Activated T-cell treated with anti-CD3 and anti-CD28 coated beads for 48 hours (primary cell): ENCODE data around the gene MAGI1.
"Not testable (repeated sequence)": the region's sequence is repeated elsewhere in the genome, so short reads cannot be mapped to it uniquely, and the experiment has no call there.

Experiments used
- DNase-seq: peaks from one replicate; pipeline ENCODE4 v3.0.0-alpha.2; 2020; ENCODE audit warnings: low read depth

Gene MAGI1

GRCh38 chr3:66039590-66039887, 821 bp upstream of the MAGI1 start:
- no peak for DNase-seq

- DNase-seq: no peak
Observed at GRCh38 chr3:66038384-66038725, 363 bp downstream of the MAGI1 start.

- DNase-seq: no peak
Observed at GRCh38 chr3:66037986-66038369, 740 bp downstream of the MAGI1 start.

- no peak for DNase-seq
Observed at GRCh38 chr3:66037330-66037985, 1.3 kb downstream of the MAGI1 start.

GRCh38 chr3:66036586-66037148, 2.1 kb downstream of the MAGI1 start:
- no peak for DNase-seq

- DNase-seq: no peak
Observed at GRCh38 chr3:66035763-66036477, 2.8 kb downstream of the MAGI1 start.

- no peak for DNase-seq
Observed at GRCh38 chr3:66033241-66034138, 5.2 kb downstream of the MAGI1 start.

- no peak for DNase-seq
Observed at GRCh38 chr3:66031102-66031698, 7.5 kb downstream of the MAGI1 start.

- no peak for DNase-seq
Observed at GRCh38 chr3:66029443-66029842, 9.3 kb downstream of the MAGI1 start.

- DNase-seq: no peak
Observed at GRCh38 chr3:66029014-66029413, 9.7 kb downstream of the MAGI1 start.

GRCh38 chr3:66028457-66028856, 10.3 kb downstream of the MAGI1 start:
- DNase-seq: no peak

GRCh38 chr3:66027099-66027498, 11.6 kb downstream of the MAGI1 start:
- DNase-seq: not testable (repeated sequence)

- no peak for DNase-seq
Observed at GRCh38 chr3:66023738-66024385, 14.9 kb downstream of the MAGI1 start.

- no peak for DNase-seq
Observed at GRCh38 chr3:66023229-66023628, 15.5 kb downstream of the MAGI1 start.

GRCh38 chr3:66021731-66022131, 17.0 kb downstream of the MAGI1 start:
- no peak for DNase-seq

GRCh38 chr3:66019896-66020295, 18.8 kb downstream of the MAGI1 start:
- no peak for DNase-seq

- DNase-seq: no peak
Observed at GRCh38 chr3:66018057-66019033, 20.4 kb downstream of the MAGI1 start.

- DNase-seq: no peak
Observed at GRCh38 chr3:66017591-66017990, 21.1 kb downstream of the MAGI1 start.

- DNase-seq: no peak
Observed at GRCh38 chr3:66017084-66017483, 21.6 kb downstream of the MAGI1 start.

GRCh38 chr3:66015841-66016240, 22.9 kb downstream of the MAGI1 start:
- no peak for DNase-seq

GRCh38 chr3:66014651-66015050, 24.1 kb downstream of the MAGI1 start:
- no peak for DNase-seq
